Stimulated activated effector memory CD8-positive, alpha-beta T cell treated with anti-CD3 and anti-CD28 coated beads, Interleukin-12 subunit alpha, Interleukin-12 subunit beta, amount 100 ng/mL, for 72 hours (primary cell): Measurements from ENCODE around the gene PDIA4.
A peak's percentile ranks its signal among the peaks of the same experiment; 100 is the strongest.
"Not testable (repeated sequence)": the region's sequence is repeated elsewhere in the genome, so short reads cannot be mapped to it uniquely, and the experiment has no call there.

ENCODE experiments used
- ATAC-seq: fragments of 150-1000 bp; cut with Tn5 transposase; 2 replicates; pipeline ENCODE4 v1.10.0; 2021
- DNase-seq, 2 donors: peaks; one replicate each; pipeline ENCODE4 v3.0.0; 2021 to 2022; ENCODE audit warnings: low spot score in 2 of 2
- H3K27ac Mint-ChIP-seq: one replicate; pipeline ENCODE4 v1.8.0; 2022; ENCODE audit warnings: mild to moderate bottlenecking, mixed read lengths
- H3K36me3 Mint-ChIP-seq: one replicate; pipeline ENCODE4 v1.8.0; 2022; ENCODE audit warnings: mild to moderate bottlenecking, mixed read lengths
- H3K4me1 Mint-ChIP-seq: one replicate; pipeline ENCODE4 v1.8.0; 2022; ENCODE audit warnings: mixed read lengths
- H3K4me3 Mint-ChIP-seq: one replicate; pipeline ENCODE4 v1.8.0; 2022; ENCODE audit warnings: mild to moderate bottlenecking, mixed read lengths
- H3K9me3 Mint-ChIP-seq: one replicate; pipeline ENCODE4 v1.8.0; 2022; ENCODE audit warnings: mixed read lengths

The PDIA4 gene

DNA sequence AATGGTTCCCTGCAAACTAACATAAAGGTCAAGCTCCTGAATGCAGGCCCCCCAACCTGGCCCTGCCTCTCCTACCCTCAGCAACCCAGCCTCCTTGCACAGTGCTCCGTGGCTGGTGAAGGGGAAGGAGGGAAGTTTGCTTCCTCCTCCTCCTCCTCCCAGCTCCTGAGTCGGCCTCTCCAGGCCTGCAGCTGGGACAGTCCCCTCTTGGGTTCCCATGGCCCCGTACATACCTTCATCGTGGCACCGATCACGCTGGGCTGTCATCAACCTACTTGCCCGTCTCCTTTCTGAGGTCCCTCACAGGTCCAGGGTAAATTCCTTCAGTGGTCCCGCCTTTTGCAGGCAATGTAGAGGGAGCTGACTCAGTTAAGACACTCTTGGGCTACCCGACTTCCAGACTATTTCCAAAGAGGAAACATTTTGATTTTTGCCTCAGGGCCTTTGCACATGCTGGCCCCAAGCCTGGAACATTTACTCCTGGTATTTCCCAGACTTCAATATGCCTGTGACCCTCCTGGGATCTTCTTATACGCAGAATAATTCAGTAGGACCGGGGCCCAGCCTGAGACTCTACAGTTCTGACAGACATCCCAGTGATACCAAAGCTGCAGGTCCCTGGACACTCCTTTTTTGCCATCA lies 26.8 kb downstream of the PDIA4 start:
- H3K27ac Mint-ChIP-seq: no peak overlapping the region
- H3K4me3 Mint-ChIP-seq: no peak overlapping the region

DNA sequence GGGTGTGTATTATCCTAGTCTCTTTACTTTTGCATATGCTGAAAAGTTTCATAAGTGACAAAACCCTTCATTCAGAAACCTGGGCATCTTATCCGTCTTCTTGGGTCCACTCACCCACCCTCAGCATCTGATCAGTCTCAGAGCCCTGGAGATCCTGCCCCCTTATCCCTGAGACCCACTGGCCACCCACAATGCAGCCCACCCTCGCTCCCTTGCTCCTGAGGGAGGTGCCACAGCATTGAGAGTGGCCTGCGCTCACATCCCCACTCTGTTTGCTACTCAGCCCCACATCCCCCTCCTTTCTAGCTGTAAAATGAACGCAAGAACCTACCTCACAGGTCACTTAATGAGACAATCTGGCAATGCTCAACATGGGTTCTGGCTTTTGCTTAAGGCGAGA lies 27.3 kb downstream of the PDIA4 start:
- ATAC-seq (no peak), DNase-seq (no peak)
- Mint-ChIP-seq H3K4me1 (peaks cover 9% of the 10 kb centered on the region), H3K9me3 (no peaks in the 10 kb centered on the region), H3K36me3 (peaks cover 43% of the 10 kb centered on the region), H3K27ac (no peak overlapping the region), H3K4me3 (no peak overlapping the region)

More for the DNA sequence above, 26.8 kb downstream of the PDIA4 start:
- Mint-ChIP-seq H3K4me1 (peaks cover 11% of the 10 kb centered on the region), H3K9me3 (no peaks in the 10 kb centered on the region), H3K36me3 (peaks cover 49% of the 10 kb centered on the region)
- DNase-seq: no peak
- ATAC-seq: no peak

DNA sequence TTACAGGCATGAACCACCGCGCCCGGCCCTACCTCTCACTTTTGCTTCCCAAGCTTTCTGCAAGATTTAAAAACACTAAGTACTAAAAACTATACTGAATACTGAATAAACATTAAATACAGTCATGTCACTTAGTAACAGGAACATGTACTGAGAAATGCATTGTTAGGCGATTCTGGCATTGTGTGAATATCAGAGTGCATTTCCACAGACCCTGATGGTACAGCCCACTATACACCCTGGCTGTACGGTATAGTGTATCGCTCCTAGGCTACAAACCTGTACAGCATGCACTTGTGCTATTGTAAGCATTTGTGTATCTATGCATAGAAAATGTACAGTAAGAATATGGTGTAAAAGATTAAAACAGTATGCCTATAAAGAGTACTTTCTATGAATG lies 29.1 kb downstream of the PDIA4 start:
- DNase-seq: no peak
- no peak overlapping the region for H3K4me3 Mint-ChIP-seq
- no peak for ATAC-seq

DNA sequence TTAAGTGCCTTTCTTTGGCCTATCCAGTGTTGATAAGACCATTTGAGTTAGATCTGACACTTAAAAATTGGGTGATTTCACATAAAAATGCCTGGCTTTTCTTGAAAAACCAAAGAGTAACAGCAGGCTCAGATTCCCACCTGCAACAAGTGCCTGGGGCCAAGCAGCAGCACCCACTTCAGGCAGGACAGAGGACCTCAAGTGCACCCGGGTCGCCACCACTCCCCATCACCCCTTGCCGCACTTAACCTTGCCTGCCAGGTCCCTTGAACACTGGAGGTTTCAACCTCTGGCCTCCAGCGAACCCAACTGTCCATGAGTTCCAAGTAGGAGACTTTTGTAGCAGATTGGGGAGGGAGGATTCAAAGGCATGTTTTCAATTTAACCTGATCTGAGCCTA lies 30.8 kb downstream of the PDIA4 start:
- H3K9me3 Mint-ChIP-seq: no peaks in the 10 kb centered on the region
- no peak overlapping the region for H3K4me3 Mint-ChIP-seq
- no peak for DNase-seq
- peaks cover 8% of the 10 kb centered on the region for H3K36me3 Mint-ChIP-seq
- ATAC-seq: no peak
- no peak overlapping the region for H3K27ac Mint-ChIP-seq
- no peaks in the 10 kb centered on the region for H3K4me1 Mint-ChIP-seq

More for the DNA sequence above, 29.1 kb downstream of the PDIA4 start:
- peaks cover 4% of the 10 kb centered on the region for H3K4me1 Mint-ChIP-seq
- H3K9me3 Mint-ChIP-seq: no peaks in the 10 kb centered on the region
- peak overlapping the region; percentile 17 for H3K27ac Mint-ChIP-seq
- H3K36me3 Mint-ChIP-seq: peaks cover 25% of the 10 kb centered on the region

DNA sequence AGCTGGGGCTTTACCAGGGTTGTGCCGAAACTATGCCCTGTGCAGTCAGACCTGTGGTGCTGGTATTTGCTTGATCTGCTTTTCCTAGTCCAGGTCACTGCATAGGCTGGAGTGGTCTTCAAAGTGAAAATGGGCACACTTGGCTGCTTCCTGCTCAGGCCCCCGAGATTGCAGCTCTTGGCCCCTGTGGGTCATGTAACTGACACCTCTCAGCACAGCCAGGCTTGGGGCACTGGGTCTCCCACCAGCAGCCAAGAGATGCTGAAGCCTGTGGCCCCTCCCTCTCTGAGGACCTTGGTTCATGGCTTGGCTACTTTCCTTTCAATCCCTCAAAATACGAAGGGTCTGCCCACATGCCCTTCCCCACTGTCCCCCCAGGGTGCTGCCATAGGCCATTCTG lies 33.7 kb downstream of the PDIA4 start:
- ATAC-seq: no peak

DNA sequence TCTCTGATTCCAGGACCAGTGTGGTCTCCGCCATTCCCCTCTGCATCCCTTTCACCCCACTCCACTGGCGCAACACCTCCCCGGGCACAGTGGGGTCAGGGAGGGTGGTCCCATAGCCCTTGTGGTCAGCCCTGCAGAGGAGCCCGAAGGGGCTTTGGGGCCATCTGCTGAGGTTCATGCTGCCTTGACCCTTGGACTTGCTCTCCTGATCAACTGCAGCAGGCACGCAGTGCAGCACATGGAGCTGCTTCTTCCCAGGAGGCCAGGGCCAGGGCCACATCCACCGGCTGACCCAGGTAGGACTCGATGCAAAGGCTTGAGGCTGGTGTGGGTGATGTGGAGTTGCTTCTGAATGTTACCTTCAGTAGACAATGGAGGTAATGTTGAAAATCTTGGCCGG lies 35.1 kb downstream of the PDIA4 start:
- Mint-ChIP-seq H3K36me3 (no peaks in the 10 kb centered on the region), H3K4me3 (no peak overlapping the region), H3K27ac (no peak overlapping the region), H3K9me3 (no peaks in the 10 kb centered on the region), H3K4me1 (peaks cover 3% of the 10 kb centered on the region)
- DNase-seq: no peak
- no peak for ATAC-seq

More for the DNA sequence above, 33.7 kb downstream of the PDIA4 start:
- Mint-ChIP-seq H3K36me3 (no peaks in the 10 kb centered on the region), H3K4me1 (no peaks in the 10 kb centered on the region), H3K4me3 (no peak overlapping the region), H3K27ac (no peak overlapping the region), H3K9me3 (no peaks in the 10 kb centered on the region)
- DNase-seq: no peak

DNA sequence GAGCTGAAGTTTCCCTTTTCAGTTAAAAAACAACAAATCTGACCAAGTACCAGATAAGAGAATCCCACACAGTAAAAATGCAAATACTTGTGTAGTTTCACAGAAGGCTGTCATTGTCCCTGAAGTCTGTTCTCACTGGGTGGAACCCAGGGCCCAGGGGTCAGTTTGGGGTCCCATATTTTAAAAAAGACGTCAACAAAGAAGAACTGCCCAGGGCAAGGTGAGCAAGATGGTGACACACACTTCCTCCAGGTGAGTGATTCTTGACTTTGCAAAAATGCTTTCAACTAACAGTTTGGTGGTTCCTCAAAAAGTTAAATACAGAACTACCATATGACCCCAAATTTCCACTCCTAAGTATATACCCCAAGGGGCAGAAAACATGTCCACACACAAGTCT lies 36.8 kb downstream of the PDIA4 start:
- peaks cover 19% of the 10 kb centered on the region for H3K4me1 Mint-ChIP-seq
- no peaks in the 10 kb centered on the region for H3K9me3 Mint-ChIP-seq
- H3K27ac Mint-ChIP-seq: no peak overlapping the region
- DNase-seq (no peak), ATAC-seq (no peak)
- no peak overlapping the region for H3K4me3 Mint-ChIP-seq
- peaks cover 12% of the 10 kb centered on the region for H3K36me3 Mint-ChIP-seq

DNA sequence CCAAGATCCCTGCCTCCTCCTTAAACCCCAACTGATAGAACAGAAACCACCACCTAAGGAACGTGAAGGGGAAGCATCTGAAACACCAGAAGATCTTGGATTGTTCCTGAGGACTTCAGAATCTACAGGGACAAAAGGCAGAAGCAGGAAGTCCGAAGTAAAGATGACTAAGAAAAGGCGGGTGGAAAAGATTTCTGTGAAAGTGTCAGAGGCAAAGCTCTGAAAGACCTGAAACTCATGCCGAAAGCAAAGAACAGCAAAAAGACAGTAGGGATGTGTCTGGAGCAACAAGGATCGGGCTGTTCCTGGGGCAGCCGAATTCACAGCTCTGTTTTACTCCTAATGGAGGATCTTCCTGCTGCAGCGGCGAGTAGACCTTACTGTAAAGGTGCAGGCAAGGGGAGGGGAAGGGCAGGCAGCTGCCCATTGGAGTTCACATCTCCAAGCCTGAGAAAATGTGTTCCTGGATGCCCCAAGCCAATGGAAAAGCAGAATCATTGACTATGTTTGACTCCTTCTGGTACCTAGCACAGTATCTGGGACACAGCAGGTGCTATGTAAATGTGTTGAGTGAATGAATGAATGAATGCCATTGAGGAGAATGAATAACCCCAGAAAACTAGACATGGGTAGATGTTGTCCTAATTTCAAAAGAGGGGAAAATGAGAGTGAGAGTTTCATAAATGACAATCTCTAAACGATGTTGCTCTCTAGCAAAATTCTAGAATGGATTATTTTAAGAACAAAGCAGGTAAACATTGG lies 40.4 kb downstream of the PDIA4 start:
- DNase-seq (no peak), ATAC-seq (peak; percentile 2)
- Mint-ChIP-seq H3K36me3 (peaks cover 30% of the 10 kb centered on the region), H3K4me3 (peak overlapping the region; percentile 98), H3K27ac (peak overlapping the region; percentile 97), H3K9me3 (no peaks in the 10 kb centered on the region), H3K4me1 (peaks cover 49% of the 10 kb centered on the region)

DNA sequence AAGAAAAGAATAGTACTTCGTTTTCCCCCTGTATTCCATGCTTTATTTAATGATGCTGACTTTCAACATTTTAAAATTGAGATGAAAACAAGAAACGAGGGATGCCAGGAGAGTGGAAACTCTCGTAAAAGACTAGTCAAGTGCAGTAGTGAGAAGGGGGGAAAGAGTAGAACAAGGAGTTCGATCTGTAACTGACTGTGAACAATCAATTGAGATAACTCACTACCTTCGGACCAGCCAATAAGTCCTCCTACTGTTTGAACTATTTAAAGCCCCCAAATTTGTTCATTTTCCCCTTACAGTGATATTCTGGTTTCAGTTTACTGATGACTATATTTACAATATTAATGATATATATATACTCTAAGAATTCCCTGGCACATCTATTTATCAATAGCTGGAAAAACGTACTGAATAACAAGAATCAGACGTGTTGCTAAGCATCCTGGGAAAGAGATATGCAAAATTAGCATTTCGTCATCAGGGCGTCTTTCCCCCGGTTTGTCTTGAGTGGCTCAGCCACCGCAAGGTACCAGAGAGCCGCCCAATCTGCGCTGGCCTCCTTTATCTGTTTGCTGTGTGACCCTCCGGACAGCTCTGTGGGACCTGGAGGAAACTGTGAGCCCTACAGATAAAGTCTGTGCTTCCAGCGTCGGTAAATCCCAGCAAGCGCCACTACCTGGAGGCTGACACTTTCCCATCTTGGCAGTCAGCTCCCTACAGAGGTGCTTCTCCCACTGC lies 41.1 kb downstream of the PDIA4 start:
- peak overlapping the region; percentile 98 for H3K4me3 Mint-ChIP-seq
- peaks cover 52% of the 10 kb centered on the region for H3K4me1 Mint-ChIP-seq
- no peaks in the 10 kb centered on the region for H3K9me3 Mint-ChIP-seq
- H3K27ac Mint-ChIP-seq: peak overlapping the region; percentile 97
- H3K36me3 Mint-ChIP-seq: peaks cover 33% of the 10 kb centered on the region
- ATAC-seq (peak; percentile 89), DNase-seq (peak; percentile 54 to 87)

DNA sequence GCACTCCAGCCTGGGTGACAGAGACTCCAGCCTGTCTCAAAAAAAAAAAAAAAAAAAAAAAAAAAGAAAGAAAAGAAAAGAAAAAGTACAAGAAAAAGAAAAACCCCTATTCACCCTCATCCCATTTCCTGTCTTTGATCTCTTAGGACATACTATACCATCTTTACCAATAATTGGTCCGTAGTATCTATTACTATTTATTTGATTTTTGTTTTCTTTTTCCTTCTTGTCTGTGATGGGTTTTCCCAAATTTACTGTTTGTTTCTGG lies 41.6 kb downstream of the PDIA4 start:
- Mint-ChIP-seq H3K4me1 (peaks cover 52% of the 10 kb centered on the region), H3K4me3 (peak overlapping the region; percentile 98), H3K27ac (peak overlapping the region; percentile 97), H3K9me3 (no peaks in the 10 kb centered on the region), H3K36me3 (peaks cover 33% of the 10 kb centered on the region)
- ATAC-seq (no peak), DNase-seq (no peak)

DNA sequence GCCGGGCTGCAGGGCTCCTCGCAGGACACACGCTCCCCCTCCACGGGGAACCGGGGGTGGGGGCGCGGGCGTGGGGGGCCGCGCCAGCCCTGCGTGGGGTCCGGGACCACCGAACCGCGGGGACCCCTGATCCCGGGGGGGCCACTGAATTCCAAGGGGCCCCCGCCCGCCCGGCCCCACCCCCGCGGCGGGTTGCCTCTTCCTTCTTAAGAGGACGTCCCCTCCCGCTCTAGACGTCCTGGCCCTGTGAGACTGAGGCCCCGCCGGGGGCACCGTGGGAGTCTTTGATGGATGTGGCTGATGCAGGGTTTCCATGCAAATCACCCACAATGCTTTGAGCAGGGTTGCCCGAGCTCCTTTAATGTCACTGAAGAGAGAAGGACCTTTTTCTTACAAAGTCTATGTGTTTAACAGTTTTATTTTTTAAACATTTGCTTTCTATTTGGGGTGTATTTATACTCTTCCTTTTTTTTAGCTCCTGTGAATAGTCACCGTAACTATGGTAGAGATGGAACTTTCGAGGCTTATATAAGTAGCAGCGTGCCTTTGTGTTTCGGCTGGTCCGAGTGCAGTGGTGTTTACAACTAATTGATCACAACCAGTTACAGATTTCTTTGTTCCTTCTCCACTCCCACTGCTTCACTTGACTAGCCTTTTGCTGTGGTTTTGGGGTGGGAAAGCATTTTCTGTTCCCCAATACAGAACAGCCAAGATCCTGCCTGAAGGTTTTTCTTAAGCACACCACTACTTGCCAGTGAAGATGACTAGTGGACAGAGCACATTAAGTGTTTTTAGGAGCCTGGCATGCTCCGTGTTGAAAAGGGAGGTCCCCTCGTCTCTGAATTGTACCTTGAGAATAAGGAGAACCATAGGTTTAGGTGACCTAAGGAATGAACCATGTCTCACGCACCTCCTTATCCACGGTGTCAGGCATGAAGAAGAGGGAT lies 44.8 kb downstream of the PDIA4 start:
- peak overlapping the region; percentile 98 for H3K27ac Mint-ChIP-seq
- peaks cover 7% of the 10 kb centered on the region for H3K9me3 Mint-ChIP-seq
- ATAC-seq (peak; percentile 88), DNase-seq (peak; percentile 61 to 90)
- H3K4me1 Mint-ChIP-seq: peaks cover 57% of the 10 kb centered on the region
- H3K36me3 Mint-ChIP-seq: peaks cover 33% of the 10 kb centered on the region
- H3K4me3 Mint-ChIP-seq: peak overlapping the region; percentile 88

DNA sequence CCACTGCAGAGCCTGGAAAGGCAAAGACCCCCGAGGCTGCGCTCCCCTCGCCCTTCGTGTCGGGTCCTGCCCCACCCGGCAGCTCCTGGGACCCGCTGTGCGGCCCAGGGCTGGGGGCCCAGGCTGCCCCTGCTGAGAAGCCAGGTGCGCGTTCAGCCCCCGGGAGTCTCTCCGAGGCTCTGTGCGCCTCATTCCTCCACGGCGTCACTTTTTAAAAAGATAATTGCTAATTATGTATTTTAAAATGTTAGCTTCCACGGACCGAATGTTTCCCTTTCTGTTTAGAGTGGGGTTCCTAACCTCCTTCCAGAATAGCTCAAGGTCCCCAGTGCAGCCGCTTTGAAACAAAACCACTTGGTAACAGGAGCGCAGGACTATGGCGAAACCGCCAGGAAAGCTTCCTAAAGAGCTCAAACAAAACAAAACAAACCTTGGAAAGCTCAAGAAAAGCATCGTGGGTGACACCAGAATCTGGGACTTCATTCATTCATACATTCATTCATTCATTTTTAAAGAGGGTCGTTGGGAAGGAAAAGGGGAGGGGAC lies 45.6 kb downstream of the PDIA4 start:
- H3K4me3 Mint-ChIP-seq: peak overlapping the region; percentile 88
- DNase-seq (no peak), ATAC-seq (no peak)
- H3K27ac Mint-ChIP-seq: peak overlapping the region; percentile 98
- peaks cover 33% of the 10 kb centered on the region for H3K36me3 Mint-ChIP-seq
- peaks cover 7% of the 10 kb centered on the region for H3K9me3 Mint-ChIP-seq
- H3K4me1 Mint-ChIP-seq: peaks cover 50% of the 10 kb centered on the region

DNA sequence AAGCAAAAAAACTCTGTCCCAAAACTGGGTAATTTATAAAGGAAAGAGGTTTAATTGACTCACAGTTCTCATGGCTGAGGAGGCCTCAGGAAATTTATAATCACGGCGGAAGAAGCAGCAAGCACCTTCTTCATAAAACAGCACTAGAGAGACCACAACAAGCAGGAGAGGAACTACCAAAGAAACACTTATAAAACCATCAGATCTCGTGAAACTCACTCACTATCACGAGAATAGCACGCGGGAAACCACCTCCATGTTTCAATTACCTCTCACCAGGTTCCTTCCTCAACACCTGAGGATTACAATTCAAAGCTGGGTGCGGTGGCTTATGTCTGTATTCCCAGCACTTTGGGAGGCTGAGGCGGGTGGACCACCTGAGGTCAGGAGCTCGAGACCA lies 48.5 kb downstream of the PDIA4 start:
- H3K27ac Mint-ChIP-seq: no peak overlapping the region
- H3K36me3 Mint-ChIP-seq: peaks cover 19% of the 10 kb centered on the region
- H3K4me3 Mint-ChIP-seq: no peak overlapping the region
- peaks cover 28% of the 10 kb centered on the region for H3K4me1 Mint-ChIP-seq
- peaks cover 7% of the 10 kb centered on the region for H3K9me3 Mint-ChIP-seq
- no peak for DNase-seq
- no peak for ATAC-seq

DNA sequence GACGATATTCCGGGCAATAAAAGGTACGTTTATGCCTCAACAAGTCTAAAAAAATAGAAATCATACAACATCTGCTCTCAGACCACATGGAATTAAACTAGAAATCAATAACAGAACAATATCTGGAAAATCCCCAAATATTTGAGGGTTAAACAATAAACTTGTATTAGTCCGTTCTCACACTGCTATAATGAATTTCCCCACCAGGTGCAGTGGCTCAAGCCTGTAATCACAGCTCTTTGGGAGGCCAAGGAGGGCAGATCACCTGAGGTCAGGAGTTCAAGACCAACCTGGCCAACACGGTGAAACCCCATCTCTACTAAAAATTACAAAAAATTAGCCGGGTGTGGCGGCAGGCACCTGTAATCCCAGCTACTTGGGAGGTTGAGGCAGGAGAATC lies 49.2 kb downstream of the PDIA4 start:
- ATAC-seq, H3K9me3 Mint-ChIP-seq, DNase-seq, H3K27ac Mint-ChIP-seq, H3K4me3 Mint-ChIP-seq: not testable (repeated sequence)
- Mint-ChIP-seq H3K4me1 (peaks cover 20% of the 10 kb centered on the region), H3K36me3 (peaks cover 15% of the 10 kb centered on the region)

DNA sequence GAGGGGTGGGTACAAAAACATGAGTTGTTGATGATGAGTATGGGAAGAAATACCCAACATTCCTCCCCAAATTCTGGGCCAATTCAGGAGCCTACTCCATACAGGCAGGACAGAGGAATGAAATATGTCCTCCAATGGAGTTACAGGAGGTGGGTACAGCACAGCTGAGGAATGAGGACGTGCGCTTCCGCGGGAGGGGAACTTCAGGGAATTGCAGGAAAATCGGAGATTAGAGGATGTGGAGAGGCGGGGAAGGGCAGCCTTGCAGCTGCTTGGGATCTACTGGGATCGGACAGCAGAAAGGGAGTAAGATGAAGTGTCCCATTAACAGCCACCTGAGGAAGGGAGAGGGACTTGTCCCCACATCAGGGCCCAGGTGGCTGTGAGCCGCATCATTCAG lies 50.2 kb downstream of the PDIA4 start:
- Mint-ChIP-seq H3K9me3 (peaks cover 7% of the 10 kb centered on the region), H3K27ac (no peak overlapping the region), H3K36me3 (peaks cover 5% of the 10 kb centered on the region), H3K4me1 (peaks cover 10% of the 10 kb centered on the region), H3K4me3 (no peak overlapping the region)
- DNase-seq (no peak), ATAC-seq (no peak)
